Stimulated activated CD8-positive, alpha-beta memory T cell treated with anti-CD3 and anti-CD28 coated beads, Interleukin-4, amount 100 ng/mL, for 24 hours (primary cell): Measurements from ENCODE around the gene MGARP.

Experiments
- DNase-seq: peaks from one replicate; pipeline ENCODE4 v3.0.0-alpha.2; 2020; ENCODE audit warnings: low read depth

The MGARP gene

GRCh38 chr4:139243448-139244365 is 36.3 kb downstream of the MGARP start:
- DNase-seq: no peak

- no peak for DNase-seq
Measured at GRCh38 chr4:139242511-139243051, 37.4 kb downstream of the MGARP start.

- no peak for DNase-seq
Measured at GRCh38 chr4:139241784-139242151, 38.3 kb downstream of the MGARP start.

- no peak for DNase-seq
Measured at GRCh38 chr4:139241086-139241783, 38.8 kb downstream of the MGARP start.

- DNase-seq: no peak
Measured at GRCh38 chr4:139239127-139239772, 40.8 kb downstream of the MGARP start.

- no peak for DNase-seq
Measured at GRCh38 chr4:139234253-139234652, 45.8 kb downstream of the MGARP start.

- no peak for DNase-seq
Measured at GRCh38 chr4:139229534-139230039, 50.4 kb downstream of the MGARP start.

- no peak for DNase-seq
Measured at GRCh38 chr4:139227729-139228404, 52.2 kb downstream of the MGARP start.

- DNase-seq: no peak
Measured at GRCh38 chr4:139223682-139224317, 56.2 kb downstream of the MGARP start.

GRCh38 chr4:139222215-139222614 is 57.8 kb downstream of the MGARP start:
- no peak for DNase-seq

- no peak for DNase-seq
Measured at GRCh38 chr4:139221687-139222086, 58.3 kb downstream of the MGARP start.

- no peak for DNase-seq
Measured at GRCh38 chr4:139219450-139220055, 60.5 kb downstream of the MGARP start.
